Neural progenitor cell (in vitro differentiated cells): ENCODE data around the gene MAN1A2. TPM values are rescaled to one million over a fixed set of nuclear protein-coding genes. Genes with fewer than 3 reads are reported as not detected.
"Not testable (repeated sequence)": the region's sequence is repeated elsewhere in the genome, so short reads cannot be mapped to it uniquely, and the experiment has no call there.

Experiments used
- DNase-seq: peaks from one replicate; pipeline ENCODE4 v3.0.0-alpha.2; 2016; ENCODE audit warnings: low spot score
- H2AFZ ChIP-seq: fragments of 200-600 bp; sonication (generic); replicated peaks from 2 replicates; pipeline ENCODE4 v1.6.1; 2016; ENCODE audit warnings: antibody characterized with exemption
- H3F3A ChIP-seq: fragments of 200-600 bp; sonication (generic); 2 replicates; pipeline ENCODE4 v1.6.1; 2016; ENCODE audit warnings: antibody characterized with exemption, low read depth
- H3K27ac ChIP-seq: fragments of 200-600 bp; sonication (generic); 2 replicates; pipeline ENCODE4 v1.5.1; 2016; ENCODE audit warnings: mild to moderate bottlenecking
- H3K27me3 ChIP-seq: fragments of 200-600 bp; sonication (generic); 2 replicates; pipeline ENCODE4 v1.6.1; 2016; ENCODE audit warnings: mild to moderate bottlenecking, moderate library complexity
- H3K36me3 ChIP-seq: fragments of 200-600 bp; sonication (generic); 2 replicates; pipeline ENCODE4 v1.5.1; 2016
- H3K4me1 ChIP-seq: fragments of 200-600 bp; sonication (generic); 2 replicates; pipeline ENCODE4 v1.6.1; 2016; ENCODE audit warnings: mixed run types
- H3K4me2 ChIP-seq: fragments of 200-600 bp; sonication (generic); 2 replicates; pipeline ENCODE4 v1.6.1; 2016
- H3K4me3 ChIP-seq: fragments of 200-600 bp; sonication (generic); 2 replicates; pipeline ENCODE4 v1.5.1; 2016
- H3K79me2 ChIP-seq: fragments of 200-600 bp; sonication (generic); 2 replicates; pipeline ENCODE4 v1.6.1; 2016; ENCODE audit warnings: low read depth
- H3K9ac ChIP-seq: fragments of 200-600 bp; sonication (generic); 2 replicates; pipeline ENCODE4 v1.6.1; 2016
- H3K9me3 ChIP-seq: fragments of 200-600 bp; sonication (generic); 2 replicates; pipeline ENCODE4 v1.5.1; 2016; ENCODE audit warnings: low read depth
- H4K20me1 ChIP-seq: fragments of 200-600 bp; sonication (generic); 2 replicates; pipeline ENCODE4 v1.6.1; 2016; ENCODE audit warnings: low read depth
- H3K27ac Mint-ChIP-seq: 3 replicates; pipeline ENCODE4 v1.8.0; 2021; ENCODE audit warnings: mixed read lengths
- H3K27me3 Mint-ChIP-seq: 2 replicates; pipeline ENCODE4 v1.8.0; 2022; ENCODE audit warnings: low read depth, mild to moderate bottlenecking, inconsistent platforms, moderate library complexity, mixed read lengths; ENCODE audit not compliant: insufficient read depth
- H3K36me3 Mint-ChIP-seq: 3 replicates; pipeline ENCODE4 v1.8.0; 2021; ENCODE audit warnings: mixed read lengths
- H3K4me1 Mint-ChIP-seq: 3 replicates; pipeline ENCODE4 v1.8.0; 2021; ENCODE audit warnings: mixed read lengths
- H3K4me3 Mint-ChIP-seq: 3 replicates; pipeline ENCODE4 v1.8.0; 2021; ENCODE audit warnings: mild to moderate bottlenecking, moderate library complexity, mixed read lengths
- H3K9me3 Mint-ChIP-seq: 3 replicates; pipeline ENCODE4 v1.8.0; 2020; ENCODE audit warnings: mixed read lengths
- CTCF ChIP-seq: fragments of 200-600 bp; sonication (generic); IDR thresholded peaks from 2 replicates; pipeline ENCODE4 v1.5.1; 2017; ENCODE audit warnings: antibody characterized with exemption, mild to moderate bottlenecking
- EZH2 ChIP-seq: fragments of 200-600 bp; sonication (generic); IDR thresholded peaks from 2 replicates; pipeline ENCODE4 v1.6.1; 2017; ENCODE audit warnings: antibody characterized with exemption, mild to moderate bottlenecking, moderate library complexity
- EZH2phosphoT487 ChIP-seq: fragments of 200-600 bp; sonication (generic); IDR thresholded peaks from 2 replicates; pipeline ENCODE4 v1.6.1; 2017; ENCODE audit warnings: antibody characterized with exemption
- total RNA-seq: library from RNA; depleted of rRNA; stranded (reverse); fragments of >200 nt; gene quantifications from 2 replicates; pipeline ENCODE4 v1.2.3, GENCODE V29; 2015; ENCODE audit warnings: low replicate concordance

MAN1A2 gene
- total RNA-seq, 1 donor from 2014 or later: 28.6 TPM

- Histone ChIP-seq H3F3A (no peaks in the 10 kb centered on the region), H4K20me1 (no peaks in the 10 kb centered on the region), H3K9ac (no peak overlapping the region), H3K36me3 (no peaks in the 10 kb centered on the region), H3K9me3 (no peaks in the 10 kb centered on the region), H2AFZ (no peak overlapping the region), H3K4me3 (no peak overlapping the region), H3K4me1 (no peaks in the 10 kb centered on the region), H3K4me2 (no peak overlapping the region), H3K27me3 (no peaks in the 10 kb centered on the region), H3K27ac (no peak overlapping the region), H3K79me2 (no peaks in the 10 kb centered on the region)
- no peak overlapping the region for H3K4me3 Mint-ChIP-seq
- H3K36me3 Mint-ChIP-seq: no peaks in the 10 kb centered on the region
- peaks cover 4% of the 10 kb centered on the region for H3K9me3 Mint-ChIP-seq
- TF ChIP-seq CTCF (no peak), EZH2 (no peak), EZH2phosphoT487 (no peak)
- DNase-seq: no peak
- no peak overlapping the region for H3K27ac Mint-ChIP-seq
- no peaks in the 10 kb centered on the region for H3K27me3 Mint-ChIP-seq
- no peaks in the 10 kb centered on the region for H3K4me1 Mint-ChIP-seq
Observed at GRCh38 chr1:117555806-117556205, 188.6 kb downstream of the MAN1A2 start.

GRCh38 chr1:117556341-117556740, 189.1 kb downstream of the MAN1A2 start:
- Histone ChIP-seq H4K20me1 (no peaks in the 10 kb centered on the region), H3K36me3 (no peaks in the 10 kb centered on the region), H3K4me2 (no peak overlapping the region), H3K27ac (no peak overlapping the region), H3K4me1 (no peaks in the 10 kb centered on the region), H3K4me3 (no peak overlapping the region), H3K79me2 (no peaks in the 10 kb centered on the region), H3F3A (no peaks in the 10 kb centered on the region), H3K9ac (no peak overlapping the region), H3K9me3 (no peaks in the 10 kb centered on the region), H3K27me3 (no peaks in the 10 kb centered on the region), H2AFZ (no peak overlapping the region)
- Mint-ChIP-seq H3K9me3 (peaks cover 4% of the 10 kb centered on the region), H3K4me1 (no peaks in the 10 kb centered on the region), H3K36me3 (no peaks in the 10 kb centered on the region), H3K4me3 (no peak overlapping the region), H3K27ac (no peak overlapping the region), H3K27me3 (no peaks in the 10 kb centered on the region)
- TF ChIP-seq EZH2 (no peak), EZH2phosphoT487 (no peak), CTCF (no peak)
- no peak for DNase-seq

- H3K36me3 Mint-ChIP-seq: no peaks in the 10 kb centered on the region
- Histone ChIP-seq H2AFZ (no peak overlapping the region), H3K79me2 (no peaks in the 10 kb centered on the region), H3K27me3 (no peaks in the 10 kb centered on the region), H3K4me1 (no peaks in the 10 kb centered on the region), H3K4me2 (no peak overlapping the region), H3K27ac (no peak overlapping the region), H3K9me3 (no peaks in the 10 kb centered on the region), H3K36me3 (no peaks in the 10 kb centered on the region), H3K9ac (no peak overlapping the region), H4K20me1 (no peaks in the 10 kb centered on the region), H3K4me3 (no peak overlapping the region), H3F3A (no peaks in the 10 kb centered on the region)
- DNase-seq: no peak
- no peak overlapping the region for H3K4me3 Mint-ChIP-seq
- no peaks in the 10 kb centered on the region for H3K27me3 Mint-ChIP-seq
- peaks cover 4% of the 10 kb centered on the region for H3K9me3 Mint-ChIP-seq
- no peak overlapping the region for H3K27ac Mint-ChIP-seq
- no peaks in the 10 kb centered on the region for H3K4me1 Mint-ChIP-seq
- no peak for TF ChIP-seq EZH2
- no peak for TF ChIP-seq EZH2phosphoT487
- TF ChIP-seq CTCF: no peak
Observed at GRCh38 chr1:117556976-117557375, 189.7 kb downstream of the MAN1A2 start.

GRCh38 chr1:117558451-117558850, 191.2 kb downstream of the MAN1A2 start:
- not testable (repeated sequence) for H3K27ac ChIP-seq, H3K4me3 Mint-ChIP-seq, H2AFZ ChIP-seq, H3K9ac ChIP-seq, H3K36me3 ChIP-seq, H3K4me3 ChIP-seq, H3K9me3 Mint-ChIP-seq, H3K79me2 ChIP-seq, H3F3A ChIP-seq, H3K4me1 ChIP-seq, H4K20me1 ChIP-seq, DNase-seq, H3K4me1 Mint-ChIP-seq, H3K27ac Mint-ChIP-seq, H3K27me3 ChIP-seq, H3K4me2 ChIP-seq, H3K27me3 Mint-ChIP-seq, H3K36me3 Mint-ChIP-seq, H3K9me3 ChIP-seq
